Activated T-helper 1 cell treated with anti-CD3 and anti-CD28 coated beads, Interleukin-2, amount 50 U/mL, for 16 hours (primary cell): Measurements from ENCODE around the gene NDST4.

Experiments used
- DNase-seq, 2 donors: peaks; one replicate each; pipeline ENCODE4 v3.0.0-alpha.2; 2020; ENCODE audit warnings: low read depth in 1 of 2, low spot score in 1 of 2

NDST4 gene

GRCh38 chr4:115113506-115114106 is at the start of gene NDST4:
NDST4 (minus strand) TSS chr4:115113620; CDS start chr4:115077036, 36,584 bp downstream.
- DNase-seq, result no peak

DNA sequence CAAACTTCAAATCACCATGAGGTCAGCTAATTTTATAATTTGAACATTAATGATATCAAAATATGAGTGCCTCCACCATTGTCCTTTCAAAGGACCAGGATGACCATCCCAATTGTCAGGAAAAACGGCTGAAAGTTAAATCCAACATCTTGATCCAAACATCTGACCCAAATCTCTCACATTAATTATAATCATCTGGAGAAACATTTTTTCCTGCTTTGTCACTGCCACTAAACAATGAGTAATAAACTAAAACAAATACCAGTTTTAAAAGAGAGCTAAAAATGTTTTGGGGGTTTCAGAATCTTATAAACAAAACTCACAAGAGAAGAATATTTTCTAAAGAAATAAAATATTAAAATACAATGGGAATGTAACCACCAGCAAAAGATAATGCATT is 45.7 kb upstream of the NDST4 start:
- DNase-seq, result no peak

- no peak for DNase-seq
These were observed 44.9 kb upstream of the NDST4 start for GRCh38 chr4:115158296-115158695.

GRCh38 chr4:115154826-115155225 is 41.4 kb upstream of the NDST4 start:
- DNase-seq, result no peak

- no peak for DNase-seq
These were observed 39.5 kb upstream of the NDST4 start for GRCh38 chr4:115152965-115153364.

GRCh38 chr4:115152081-115152480 is 38.7 kb upstream of the NDST4 start:
- no peak for DNase-seq

DNA sequence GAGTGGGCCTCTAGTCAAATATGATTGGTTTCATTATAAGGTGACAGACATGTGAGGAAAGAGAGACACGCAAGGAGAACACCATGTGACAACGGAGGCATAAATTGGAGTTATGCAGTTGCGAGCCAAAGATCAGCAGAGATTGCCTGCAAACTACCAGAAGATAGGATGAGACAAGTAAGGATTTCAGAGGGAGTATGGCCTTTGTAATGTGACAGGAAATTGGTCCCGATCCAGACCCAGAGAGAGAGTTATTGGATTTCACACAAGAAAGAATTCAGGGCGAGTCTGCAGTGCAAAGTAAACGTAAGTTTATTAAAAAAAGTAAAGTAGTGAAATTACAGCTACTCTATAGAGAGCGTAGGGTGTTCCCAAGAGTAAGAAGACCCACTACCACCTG is 35.7 kb upstream of the NDST4 start:
- no peak for DNase-seq

- no peak for DNase-seq
These were observed 32.2 kb upstream of the NDST4 start for GRCh38 chr4:115145393-115146160.

GRCh38 chr4:115128037-115128436 is 14.6 kb upstream of the NDST4 start:
- DNase-seq, result no peak

GRCh38 chr4:115126491-115126890 is 13.1 kb upstream of the NDST4 start:
- DNase-seq, result no peak

DNA sequence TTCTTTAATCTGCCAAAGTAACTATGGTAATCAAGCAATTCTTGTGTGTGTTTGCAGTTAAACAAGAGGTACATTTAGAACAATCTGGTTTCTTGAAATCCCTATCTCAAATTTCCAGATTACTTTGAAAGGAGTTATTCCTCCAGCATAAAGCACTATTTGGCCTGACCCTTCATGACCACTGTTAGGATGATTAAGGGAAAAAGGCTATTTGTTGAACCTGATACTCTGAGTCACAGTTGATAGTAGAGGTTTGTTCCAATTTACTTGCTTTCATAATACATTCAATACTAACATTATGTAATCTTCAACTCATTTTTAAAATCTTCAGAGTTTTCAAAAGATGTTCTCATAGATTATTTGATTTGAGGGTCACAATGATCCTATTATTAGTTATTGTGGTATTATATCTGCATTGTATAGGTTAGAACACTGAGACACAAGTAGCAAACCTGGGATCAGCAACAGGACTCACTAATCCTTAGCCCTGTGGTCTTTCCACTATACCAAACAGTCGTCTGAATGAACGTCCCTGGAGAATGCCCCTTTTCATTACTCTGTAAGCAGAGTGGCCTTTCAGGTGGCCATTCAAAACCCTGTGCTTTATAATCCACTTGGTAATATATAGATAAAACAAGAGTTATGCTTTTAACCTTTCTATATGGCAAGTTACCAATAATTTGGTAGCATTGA is 8.1 kb upstream of the NDST4 start:
- no peak for DNase-seq

GRCh38 chr4:115119804-115120352 is 6.5 kb upstream of the NDST4 start:
- DNase-seq, result no peak

- DNase-seq, result no peak
These were observed 4.2 kb upstream of the NDST4 start for GRCh38 chr4:115117651-115118050.

- no peak for DNase-seq
These were observed 2.9 kb downstream of the NDST4 start for GRCh38 chr4:115110191-115111181.

DNA sequence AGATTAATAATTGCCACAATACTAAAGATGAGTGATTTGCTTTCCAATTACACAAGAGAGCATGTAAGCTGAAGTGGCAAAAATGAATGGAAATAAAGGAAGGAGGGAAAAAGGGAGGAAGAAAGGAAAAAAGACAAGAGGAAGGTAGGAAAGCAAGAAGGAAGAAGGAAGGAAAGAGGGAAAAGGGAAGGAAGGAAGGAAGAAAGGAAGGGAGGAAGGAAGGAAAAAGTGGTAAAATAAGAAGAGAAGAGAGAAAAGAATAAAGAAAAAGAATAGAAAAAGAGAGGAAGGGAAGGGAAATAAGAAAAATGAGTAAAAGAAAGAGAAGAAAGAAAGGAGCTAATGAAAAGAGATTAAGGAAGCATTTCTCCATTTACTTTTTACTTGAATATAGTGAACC is 4.6 kb downstream of the NDST4 start:
- DNase-seq, result no peak

DNA sequence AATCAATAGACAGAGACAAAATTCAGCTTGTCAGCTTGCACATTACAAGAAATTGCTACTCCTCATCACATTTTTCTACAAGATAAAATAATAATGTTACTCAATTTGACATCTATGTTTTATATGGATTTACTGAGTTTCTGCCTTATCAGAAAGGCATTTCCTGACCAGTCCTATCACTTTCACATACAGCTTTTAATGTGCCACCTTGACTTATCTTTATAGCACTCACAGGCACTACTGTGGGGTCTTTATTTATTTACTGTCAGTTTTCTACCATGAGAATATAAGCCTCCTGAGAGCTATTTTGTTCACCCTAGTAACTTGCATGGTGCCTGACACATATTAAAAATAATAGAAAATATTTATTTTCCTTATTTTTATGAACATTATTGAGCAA is 6.0 kb downstream of the NDST4 start:
- DNase-seq, result no peak

DNA sequence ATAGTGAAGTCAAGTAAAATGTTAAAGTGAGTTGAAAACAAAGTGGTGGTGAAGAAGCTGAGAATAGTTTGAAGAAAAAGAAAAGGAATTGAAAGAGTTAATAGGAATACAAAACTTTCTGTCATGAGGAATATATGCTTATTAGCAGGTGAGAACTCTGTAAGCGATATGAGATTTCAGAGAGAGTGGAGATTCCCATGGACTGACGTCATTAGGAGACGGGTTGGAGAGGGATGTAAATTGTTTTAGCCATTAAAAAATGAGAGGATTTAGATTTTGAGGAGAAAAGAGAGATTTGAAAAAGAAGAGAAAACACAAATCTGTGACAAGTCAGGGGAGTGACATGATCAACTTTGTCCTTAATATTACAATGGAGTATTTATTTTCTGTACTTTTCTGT is 11.7 kb downstream of the NDST4 start:
- no peak for DNase-seq

GRCh38 chr4:115090483-115091075 is 22.8 kb downstream of the NDST4 start:
- no peak for DNase-seq

GRCh38 chr4:115082633-115083032 is 30.8 kb downstream of the NDST4 start:
- DNase-seq, result no peak

DNA sequence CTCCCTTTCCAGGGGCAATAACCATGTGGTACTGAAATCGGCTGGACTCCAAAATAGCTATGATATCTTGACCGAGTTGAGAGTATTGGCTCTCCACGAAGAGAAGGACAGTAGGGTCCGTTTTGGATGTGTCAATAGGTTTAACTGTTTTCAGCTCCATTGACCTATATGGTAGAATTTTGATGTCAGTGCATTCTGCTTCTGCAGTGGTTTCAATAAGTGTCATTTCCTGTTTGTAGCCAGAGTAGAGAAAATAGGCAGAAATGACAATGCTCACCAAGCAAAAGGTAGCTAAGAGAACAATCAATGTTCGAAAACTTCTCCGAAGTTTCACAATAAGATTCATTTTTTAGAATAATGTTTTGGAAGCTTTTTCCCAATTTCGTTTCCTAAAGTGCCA is 36.7 kb downstream of the NDST4 start:
- no peak for DNase-seq
